ENCODE results near the gene SUPT5H.
A peak's percentile ranks its signal among the peaks of the same experiment; 100 is the strongest.
"Not testable (repeated sequence)": the region's sequence is repeated elsewhere in the genome, so short reads cannot be mapped to it uniquely, and the experiment has no call there.

SUPT5H gene

DNA sequence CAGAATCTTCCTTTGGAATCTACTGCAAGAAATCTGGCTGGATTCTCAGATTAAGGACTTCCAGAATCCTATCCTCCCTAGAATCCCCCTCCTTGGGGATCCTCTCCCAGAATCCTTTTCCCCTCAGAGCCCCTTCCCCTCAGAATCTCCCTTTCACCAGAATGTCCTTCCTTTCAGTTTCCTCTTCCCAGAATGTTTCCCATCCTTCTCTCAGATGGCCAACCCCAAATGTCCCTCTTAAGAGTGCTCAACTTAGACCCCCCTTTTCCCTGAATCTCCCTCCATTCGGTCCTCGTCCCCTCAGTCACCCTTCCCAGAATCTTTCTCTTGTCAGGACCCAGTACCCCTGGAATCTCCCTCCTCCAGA is 9.0 kb upstream of the SUPT5H start:
- H3K4me1 Mint-ChIP-seq (ENCODE audit: low read depth in 2 of 2) = peaks cover 22 to 30% of the 10 kb centered on the region in 2 donors
- DNase-seq = no peak
- peaks cover 63% of the 10 kb centered on the region for H3K36me3 Mint-ChIP-seq (ENCODE audit: insufficient read depth)
- no peak for ATAC-seq (replicated peaks)
- no peaks in the 10 kb centered on the region for H3K9me3 Mint-ChIP-seq
- H3K27me3 Mint-ChIP-seq = peaks cover 0 to 8% of the 10 kb centered on the region in 2 donors
- peak overlapping the region; percentile 97 to 99 for H3K27ac Mint-ChIP-seq
- H3K4me3 Mint-ChIP-seq = peak overlapping the region; percentile 93 to 100

DNA sequence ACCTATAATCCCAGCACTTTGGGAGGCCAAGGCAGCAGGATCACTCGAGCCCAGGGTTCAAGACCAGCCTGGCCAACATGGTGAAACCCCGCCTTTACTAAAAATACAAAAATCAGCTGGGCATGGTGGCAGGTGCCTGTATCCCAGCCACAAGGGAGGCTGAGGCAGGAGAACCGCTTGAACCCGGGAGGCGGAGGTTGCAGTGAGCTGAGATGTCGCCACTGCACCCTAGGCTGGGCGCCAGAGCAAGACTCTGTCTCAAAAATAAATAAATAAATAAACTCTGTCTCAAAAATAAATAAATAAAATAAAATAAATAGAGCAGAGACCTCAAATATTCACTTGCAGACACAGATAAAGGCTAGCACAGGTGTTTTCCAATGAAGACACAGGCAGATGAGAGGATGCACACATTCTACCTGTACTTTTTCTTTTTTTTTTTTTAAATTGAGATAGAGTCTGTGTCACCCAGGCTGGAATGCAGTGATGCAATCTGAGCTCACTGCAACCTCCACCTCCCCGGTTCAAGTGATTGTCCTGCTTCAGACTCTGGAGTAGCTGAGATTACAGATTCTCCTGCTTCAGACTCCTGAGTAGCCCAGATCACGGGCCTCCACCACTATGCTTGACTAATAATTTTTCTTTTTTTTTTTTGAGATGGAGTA is 7.0 kb upstream of the SUPT5H start:
- ATAC-seq (replicated peaks) = no peak

DNA sequence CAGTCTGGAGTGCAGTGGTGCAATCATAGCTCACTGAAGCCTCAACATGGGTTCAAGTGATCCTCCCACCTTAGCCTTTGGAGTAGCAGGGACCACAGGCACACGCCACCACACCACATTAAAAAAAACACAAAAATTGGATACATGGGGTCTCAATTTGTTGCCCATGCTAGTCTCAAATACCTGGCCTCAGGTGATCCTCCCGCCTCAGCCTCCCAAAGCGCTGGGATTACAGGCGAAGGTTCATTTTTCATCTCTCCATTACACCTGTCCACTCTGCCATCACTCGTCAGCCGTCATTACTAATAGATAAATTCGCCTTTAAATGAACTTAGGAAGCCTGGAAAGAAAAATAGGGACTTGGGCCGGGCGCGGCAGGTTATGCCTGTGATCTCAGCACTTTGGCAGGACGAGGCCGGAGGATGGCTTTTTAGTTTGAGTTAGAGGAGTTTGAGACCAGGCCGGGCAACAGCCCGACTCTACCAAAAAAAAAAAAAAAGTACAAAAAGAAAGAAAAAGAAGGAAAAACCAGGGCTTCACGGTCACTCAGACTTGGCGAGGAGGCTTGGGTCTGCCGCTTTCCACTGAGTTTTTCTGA is 685 bp upstream of the SUPT5H start:
- Mint-ChIP-seq H3K27me3 (no peaks in the 10 kb centered on the region), H3K27ac (peak overlapping the region; percentile 97 to 100), H3K4me3 (peak overlapping the region; percentile 91 to 97), H3K9me3 (no peaks in the 10 kb centered on the region), H3K36me3 (ENCODE audit: insufficient read depth) (peaks cover 36% of the 10 kb centered on the region), H3K4me1 (ENCODE audit: low read depth in 2 of 2) (peaks cover 40 to 45% of the 10 kb centered on the region in 2 donors)
- DNase-seq (no peak), ATAC-seq (replicated peaks) (no peak)

More for the DNA sequence above, 7.0 kb upstream of the SUPT5H start:
- Mint-ChIP-seq H3K4me1 (ENCODE audit: low read depth in 2 of 2) (peaks cover 22 to 25% of the 10 kb centered on the region in 2 donors), H3K27ac (no peak overlapping the region), H3K36me3 (ENCODE audit: insufficient read depth) (peaks cover 43% of the 10 kb centered on the region), H3K27me3 (peaks cover 0 to 8% of the 10 kb centered on the region in 2 donors), H3K4me3 (no peak overlapping the region), H3K9me3 (no peaks in the 10 kb centered on the region)
- no peak for DNase-seq

DNA sequence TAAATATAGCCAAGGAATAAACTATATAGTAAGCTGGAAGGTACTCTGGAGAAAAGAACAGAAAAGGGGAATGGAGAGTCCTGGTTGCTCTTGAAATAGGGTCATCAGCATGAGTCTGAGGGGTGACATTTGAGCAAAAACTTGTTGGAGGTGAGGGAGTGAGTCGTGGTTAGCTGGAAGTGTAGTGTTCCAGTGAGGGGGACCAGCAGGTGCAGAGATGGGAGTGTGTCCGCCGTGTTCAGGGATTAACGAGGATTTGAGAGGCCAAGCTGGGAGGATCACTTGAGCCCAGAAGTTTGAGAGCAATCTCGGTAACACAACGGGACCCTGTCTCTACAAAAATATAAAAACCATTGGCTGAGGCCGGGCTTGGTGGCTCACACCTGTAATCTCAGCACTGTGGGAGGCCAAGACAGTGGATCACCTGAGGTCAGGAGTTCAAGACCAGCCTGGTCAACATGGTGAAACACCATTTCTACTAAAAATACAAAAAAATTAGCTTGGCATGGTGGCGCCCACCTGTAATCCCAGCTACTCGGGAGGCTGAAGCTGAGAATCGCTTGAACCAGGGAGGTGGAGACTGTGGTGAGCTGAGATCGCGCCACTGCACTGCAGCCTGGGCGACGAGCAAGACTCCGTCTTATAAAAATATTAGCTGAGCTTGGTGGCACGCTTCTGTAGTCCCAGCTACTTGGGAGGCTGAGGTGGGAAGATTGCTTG is 1.1 kb downstream of the SUPT5H start:
- ATAC-seq (replicated peaks) (no peak), DNase-seq (no peak)
- Mint-ChIP-seq H3K4me1 (ENCODE audit: low read depth in 2 of 2) (peaks cover 51 to 58% of the 10 kb centered on the region in 2 donors), H3K9me3 (no peaks in the 10 kb centered on the region), H3K27me3 (no peaks in the 10 kb centered on the region), H3K36me3 (ENCODE audit: insufficient read depth) (peaks cover 42% of the 10 kb centered on the region), H3K4me3 (peak overlapping the region; percentile 91 to 97), H3K27ac (peak overlapping the region; percentile 97 to 100)

DNA sequence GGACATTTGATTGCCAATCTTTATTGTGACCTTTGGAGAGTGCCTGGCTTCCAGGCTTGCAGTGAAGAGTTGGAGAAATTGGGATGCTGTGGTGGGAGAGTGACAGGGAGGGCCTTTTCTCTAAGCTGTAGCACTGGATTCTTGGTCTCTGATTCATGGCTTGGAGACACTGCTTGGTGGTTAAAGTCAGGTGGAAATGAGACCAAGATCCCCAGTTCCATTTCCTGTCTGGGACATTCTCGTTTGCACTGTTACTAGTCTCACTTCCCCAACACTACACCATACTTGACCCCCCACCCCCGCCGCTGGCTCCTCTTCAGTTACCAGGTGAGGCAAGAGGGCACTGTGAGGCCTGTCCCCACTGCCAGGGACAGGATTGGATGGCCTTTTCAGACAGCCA is 2.9 kb downstream of the SUPT5H start:
- H3K9me3 Mint-ChIP-seq = no peaks in the 10 kb centered on the region
- peaks cover 64 to 73% of the 10 kb centered on the region in 2 donors for H3K4me1 Mint-ChIP-seq (ENCODE audit: low read depth in 2 of 2)
- DNase-seq (no peak), ATAC-seq (replicated peaks) (no peak)
- H3K4me3 Mint-ChIP-seq = peak overlapping the region; percentile 91 to 97
- peaks cover 53% of the 10 kb centered on the region for H3K36me3 Mint-ChIP-seq (ENCODE audit: insufficient read depth)
- no peaks in the 10 kb centered on the region for H3K27me3 Mint-ChIP-seq
- H3K27ac Mint-ChIP-seq = peak overlapping the region; percentile 97 to 100

DNA sequence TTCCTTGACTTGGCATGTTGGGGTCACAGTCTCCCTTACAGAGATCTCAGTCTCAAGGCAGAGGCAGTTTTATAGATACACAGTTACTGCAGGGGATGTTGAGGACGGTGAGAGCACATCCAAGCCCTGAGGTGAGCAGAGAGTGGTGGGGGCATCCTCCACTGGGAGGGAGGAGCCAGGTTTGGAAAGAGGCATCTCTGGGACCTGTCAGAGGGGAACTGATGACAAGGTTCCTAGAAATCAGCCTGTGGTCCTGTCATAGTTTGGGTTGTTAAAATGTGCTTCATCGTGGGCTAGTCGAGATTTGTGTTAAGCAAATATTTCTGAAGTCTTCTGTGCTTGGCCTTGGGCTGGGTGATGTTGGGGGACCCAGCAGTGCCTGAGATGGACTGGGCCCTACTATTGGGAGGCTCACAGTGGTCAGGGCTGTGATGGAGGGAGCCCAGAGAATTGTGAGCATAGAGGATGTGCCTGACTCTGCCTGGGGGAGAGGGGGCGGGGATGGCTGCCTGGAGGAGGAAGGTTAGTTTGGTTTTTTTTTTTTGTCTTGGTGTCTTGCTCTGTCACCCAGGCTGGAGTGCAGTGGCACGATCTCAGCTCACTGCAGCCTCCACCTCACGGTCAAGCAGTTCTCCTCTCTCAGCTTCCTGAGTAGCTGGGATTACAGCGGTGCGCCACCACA is 3.9 kb downstream of the SUPT5H start:
- H3K27me3 Mint-ChIP-seq = no peaks in the 10 kb centered on the region
- peak overlapping the region; percentile 91 to 97 for H3K4me3 Mint-ChIP-seq
- no peak for DNase-seq
- H3K27ac Mint-ChIP-seq = peak overlapping the region; percentile 97 to 100
- no peak for ATAC-seq (replicated peaks)
- H3K4me1 Mint-ChIP-seq (ENCODE audit: low read depth in 2 of 2) = peaks cover 64 to 74% of the 10 kb centered on the region in 2 donors
- H3K36me3 Mint-ChIP-seq (ENCODE audit: insufficient read depth) = peaks cover 59% of the 10 kb centered on the region
- H3K9me3 Mint-ChIP-seq = no peaks in the 10 kb centered on the region

DNA sequence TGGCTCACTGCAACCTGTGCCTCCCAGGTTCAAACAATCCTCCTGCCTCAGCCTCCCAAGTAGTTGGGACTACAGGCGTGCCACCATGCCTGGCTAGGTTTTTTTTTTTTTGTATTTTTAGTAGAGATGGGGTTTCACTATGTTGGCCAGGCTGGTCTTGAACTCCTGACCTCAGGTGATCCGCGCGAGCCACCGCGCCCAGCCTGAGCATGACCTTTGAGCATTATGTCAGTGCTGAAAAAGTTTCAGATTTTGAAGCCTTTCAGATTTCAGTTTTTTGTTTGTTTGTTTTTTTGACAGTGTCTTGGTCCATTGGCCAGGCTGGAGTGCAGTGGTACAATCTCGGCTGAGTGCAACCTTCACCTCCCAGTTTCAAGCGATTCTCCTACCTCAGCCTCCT is 5.9 kb downstream of the SUPT5H start:
- Mint-ChIP-seq H3K4me1 (ENCODE audit: low read depth in 2 of 2) (peaks cover 57 to 68% of the 10 kb centered on the region in 2 donors), H3K27ac (peak overlapping the region in 1 of 2 donors; percentile 78), H3K36me3 (ENCODE audit: insufficient read depth) (peaks cover 62% of the 10 kb centered on the region)
- not testable (repeated sequence) for H3K27me3 Mint-ChIP-seq; DNase-seq; H3K9me3 Mint-ChIP-seq; ATAC-seq (replicated peaks); H3K4me3 Mint-ChIP-seq

DNA sequence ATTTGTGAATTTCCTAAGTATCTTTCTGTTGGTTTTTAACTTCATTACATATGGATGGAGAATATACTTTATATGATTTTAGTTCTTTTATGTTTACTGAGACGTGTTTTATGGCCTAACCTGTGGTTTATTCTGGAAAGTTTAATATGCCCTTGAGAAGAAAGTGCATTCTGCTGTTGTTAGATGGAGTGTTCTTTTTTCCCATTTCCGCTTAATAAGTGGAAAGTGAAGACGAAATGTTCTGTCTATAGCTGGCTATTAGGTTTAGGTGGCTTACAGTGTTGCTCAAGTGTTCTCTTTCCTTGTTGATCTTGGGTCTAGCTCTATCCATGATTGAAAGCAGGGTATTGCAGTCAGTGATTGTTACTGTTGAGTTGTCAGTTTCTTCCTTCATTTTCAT is 18.0 kb downstream of the SUPT5H start:
- ATAC-seq (replicated peaks) = no peak
- Mint-ChIP-seq H3K4me3 (no peak overlapping the region), H3K36me3 (ENCODE audit: insufficient read depth) (peaks cover 96% of the 10 kb centered on the region), H3K9me3 (no peaks in the 10 kb centered on the region), H3K27ac (no peak overlapping the region), H3K4me1 (ENCODE audit: low read depth in 2 of 2) (peaks cover 3 to 21% of the 10 kb centered on the region in 2 donors), H3K27me3 (no peaks in the 10 kb centered on the region)
- no peak for DNase-seq

DNA sequence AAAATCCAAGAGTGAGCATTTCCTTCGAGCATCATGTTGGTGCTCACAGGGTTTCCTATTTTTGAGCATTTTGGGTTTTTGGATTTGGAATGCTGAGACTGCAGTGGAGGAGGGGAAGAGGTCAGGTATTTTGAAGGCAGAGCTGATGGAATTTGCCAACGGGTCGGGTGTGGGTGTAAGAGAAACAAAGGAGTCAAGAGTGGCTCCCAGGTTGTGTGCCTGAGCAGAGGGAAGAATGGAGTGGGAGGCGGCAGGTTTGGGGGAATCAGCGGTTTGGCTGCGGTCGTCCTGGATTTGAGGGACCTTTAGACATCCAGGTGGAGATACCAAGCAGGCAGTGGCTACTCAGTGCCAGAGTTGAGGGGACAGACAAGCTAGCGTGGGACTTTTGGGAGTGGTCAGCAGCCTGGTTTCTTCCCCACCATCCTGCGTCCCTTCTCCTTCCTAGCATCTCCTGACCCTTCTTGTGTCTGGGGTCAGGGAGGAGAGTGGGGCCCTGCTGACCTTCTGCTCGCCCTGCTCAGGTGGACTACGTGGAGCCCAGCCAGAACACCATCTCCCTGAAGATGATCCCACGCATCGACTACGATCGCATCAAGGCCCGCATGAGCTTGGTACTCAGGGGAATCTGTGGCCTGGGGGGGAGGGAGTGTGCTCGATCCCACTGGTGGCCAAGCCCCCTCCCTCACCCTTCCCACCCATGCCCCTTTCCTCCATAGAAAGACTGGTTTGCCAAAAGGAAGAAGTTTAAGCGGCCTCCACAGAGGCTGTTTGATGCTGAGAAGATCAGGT is 20.8 kb downstream of the SUPT5H start:
- no peaks in the 10 kb centered on the region for H3K9me3 Mint-ChIP-seq
- H3K4me3 Mint-ChIP-seq = no peak overlapping the region
- H3K27me3 Mint-ChIP-seq = no peaks in the 10 kb centered on the region
- peaks cover 5 to 13% of the 10 kb centered on the region in 2 donors for H3K4me1 Mint-ChIP-seq (ENCODE audit: low read depth in 2 of 2)
- no peak for ATAC-seq (replicated peaks)
- H3K27ac Mint-ChIP-seq = peak overlapping the region in 1 of 2 donors; percentile 3
- H3K36me3 Mint-ChIP-seq (ENCODE audit: insufficient read depth) = peaks cover 99% of the 10 kb centered on the region
- no peak for DNase-seq

DNA sequence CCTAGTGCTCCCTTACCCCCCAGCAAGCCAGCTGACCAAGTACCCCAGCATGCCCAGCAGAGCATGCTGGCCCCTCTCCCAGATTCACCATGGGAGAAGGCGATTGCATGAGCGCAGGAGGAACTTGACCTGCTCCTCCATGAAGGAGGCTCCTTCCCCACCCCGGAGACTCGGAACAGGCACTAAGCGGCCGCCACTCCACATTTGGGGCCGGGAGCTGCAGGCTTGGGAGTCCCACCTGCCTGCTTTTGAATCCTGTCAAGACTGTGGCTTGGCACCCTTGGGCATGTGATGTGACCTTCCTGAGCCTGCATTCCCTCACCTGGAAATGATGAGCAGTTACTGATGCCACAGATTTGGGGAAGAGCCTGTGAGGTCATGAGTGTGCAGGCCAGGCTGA is 22.6 kb downstream of the SUPT5H start:
- Mint-ChIP-seq H3K27me3 (no peaks in the 10 kb centered on the region), H3K4me3 (no peak overlapping the region), H3K36me3 (ENCODE audit: insufficient read depth) (peaks cover 95% of the 10 kb centered on the region), H3K27ac (peak overlapping the region; percentile 29 to 71), H3K9me3 (no peaks in the 10 kb centered on the region), H3K4me1 (ENCODE audit: low read depth in 2 of 2) (peaks cover 9 to 16% of the 10 kb centered on the region in 2 donors)
- ATAC-seq (replicated peaks) = no peak
- DNase-seq = no peak

DNA sequence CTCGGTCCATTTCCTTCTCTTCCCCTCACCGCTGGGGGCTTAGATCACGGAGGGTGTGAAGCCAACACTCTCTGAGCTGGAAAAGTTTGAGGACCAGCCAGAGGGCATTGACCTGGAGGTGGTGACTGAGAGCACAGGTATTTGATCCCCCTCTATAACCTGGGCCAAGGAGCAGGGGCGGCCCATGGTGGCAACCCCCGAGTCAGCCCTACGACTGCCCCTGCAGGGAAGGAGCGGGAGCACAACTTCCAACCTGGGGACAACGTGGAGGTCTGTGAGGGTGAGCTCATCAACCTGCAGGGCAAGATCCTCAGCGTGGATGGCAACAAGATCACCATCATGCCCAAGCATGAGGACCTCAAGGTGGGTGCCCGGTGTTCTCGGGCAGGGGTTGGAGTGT is 23.7 kb downstream of the SUPT5H start:
- no peak for ATAC-seq (replicated peaks)
- H3K4me3 Mint-ChIP-seq = no peak overlapping the region
- peaks cover 10 to 19% of the 10 kb centered on the region in 2 donors for H3K4me1 Mint-ChIP-seq (ENCODE audit: low read depth in 2 of 2)
- no peaks in the 10 kb centered on the region for H3K27me3 Mint-ChIP-seq
- H3K9me3 Mint-ChIP-seq = no peaks in the 10 kb centered on the region
- H3K27ac Mint-ChIP-seq = peak overlapping the region; percentile 56 to 79
- no peak for DNase-seq
- H3K36me3 Mint-ChIP-seq (ENCODE audit: insufficient read depth) = peaks cover 93% of the 10 kb centered on the region

DNA sequence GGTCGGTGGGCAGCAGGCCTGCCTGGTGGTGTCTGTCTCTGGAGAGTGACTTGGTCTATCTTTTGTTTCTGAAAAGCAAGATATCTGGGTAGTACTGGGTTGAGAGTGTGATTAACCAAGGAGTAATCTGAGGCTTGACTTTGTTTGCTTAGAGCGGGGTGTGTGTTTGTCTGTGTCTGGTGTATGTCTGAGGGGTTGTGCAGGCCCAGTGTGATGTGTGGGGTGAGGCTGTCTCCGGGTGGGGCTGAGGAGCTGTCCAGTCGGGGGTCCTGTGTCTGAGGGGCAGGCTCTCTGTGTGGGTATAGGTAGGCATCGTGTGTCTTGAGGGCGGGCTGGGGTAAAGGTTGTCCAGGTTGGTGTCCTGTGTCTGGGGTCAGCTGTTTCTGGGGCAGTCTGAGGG is 24.2 kb downstream of the SUPT5H start:
- Mint-ChIP-seq H3K36me3 (ENCODE audit: insufficient read depth) (peaks cover 93% of the 10 kb centered on the region), H3K27ac (peak overlapping the region; percentile 56 to 79), H3K4me1 (ENCODE audit: low read depth in 2 of 2) (peaks cover 11 to 21% of the 10 kb centered on the region in 2 donors), H3K27me3 (no peaks in the 10 kb centered on the region), H3K4me3 (no peak overlapping the region), H3K9me3 (no peaks in the 10 kb centered on the region)
- no peak for DNase-seq
- ATAC-seq (replicated peaks) = no peak

Data from effector memory CD8-positive, alpha-beta T cell (primary cell).